Nephron (organoid): Measurements from ENCODE around the gene U2AF2.

Experiments
- H3K27ac Mint-ChIP-seq, 3 experiments: 2 replicates each; pipeline ENCODE4 v1.8.0; 2020; ENCODE audit warnings: mixed read lengths in 3 of 3, mild to moderate bottlenecking in 2 of 3, moderate library complexity in 1 of 3
- H3K27me3 Mint-ChIP-seq: 2 replicates; pipeline ENCODE4 v1.8.0; 2021; ENCODE audit warnings: low read depth, mild to moderate bottlenecking, moderate library complexity, mixed read lengths
- H3K36me3 Mint-ChIP-seq: 2 replicates; pipeline ENCODE4 v1.8.0; 2020; ENCODE audit warnings: low read depth, mixed read lengths
- H3K4me1 Mint-ChIP-seq: 2 replicates; pipeline ENCODE4 v1.8.0; 2020; ENCODE audit warnings: mixed read lengths
- H3K4me3 Mint-ChIP-seq, 3 experiments: 2 replicates each; pipeline ENCODE4 v1.8.0; 2020; ENCODE audit warnings: mild to moderate bottlenecking in 3 of 3, mixed read lengths in 3 of 3, moderate library complexity in 2 of 3
- H3K9me3 Mint-ChIP-seq: 2 replicates; pipeline ENCODE4 v1.8.0; 2020; ENCODE audit warnings: mixed read lengths
- TF ChIP-seq, protein P1 (sequence below), 3 experiments: fragments of 200-600 bp; sonication (generic); IDR thresholded peaks; one replicate each; pipeline ENCODE4 v1.5.0; 2021; ENCODE audit warnings: antibody characterized with exemption in 3 of 3; ENCODE audit not compliant: unreplicated experiment in 3 of 3

Gene U2AF2

DNA sequence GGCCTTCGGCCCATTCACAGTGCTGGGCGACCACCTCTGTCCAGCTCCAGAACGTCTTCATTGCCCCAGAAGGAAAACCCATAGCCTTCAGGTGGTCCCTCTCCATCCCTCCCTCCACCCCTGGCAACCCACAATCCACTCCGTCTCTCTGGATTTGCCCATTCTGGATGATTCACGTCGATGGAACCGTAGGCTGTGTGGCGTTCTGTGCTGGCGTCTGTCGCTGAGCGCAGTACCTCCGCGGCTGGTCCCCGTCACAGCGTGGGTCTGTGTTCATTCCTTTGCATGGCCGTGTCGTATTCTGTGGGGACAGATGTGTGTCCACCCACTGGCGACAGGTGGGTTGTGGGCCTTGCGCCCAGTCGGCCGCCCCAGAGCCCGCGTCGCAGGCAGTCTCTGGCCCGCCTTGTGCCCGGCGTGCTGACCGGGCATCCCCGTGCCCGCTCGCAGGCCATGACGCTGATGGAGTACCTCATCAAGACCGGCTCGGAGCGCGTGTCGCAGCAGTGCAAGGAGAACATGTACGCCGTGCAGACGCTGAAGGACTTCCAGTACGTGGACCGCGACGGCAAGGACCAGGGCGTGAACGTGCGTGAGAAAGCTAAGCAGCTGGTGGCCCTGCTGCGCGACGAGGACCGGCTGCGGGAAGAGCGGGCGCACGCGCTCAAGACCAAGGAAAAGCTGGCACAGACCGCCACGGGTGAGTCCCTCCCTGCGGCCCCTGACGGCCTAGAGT lies 30.3 kb downstream of the U2AF2 start:
- Mint-ChIP-seq H3K4me1 (peaks cover 13% of the 10 kb centered on the region), H3K27ac (peak overlapping the region in 2 of 3 experiments; percentile 95 to 97), H3K36me3 (peaks cover 26% of the 10 kb centered on the region), H3K4me3 (no peak overlapping the region), H3K27me3 (no peaks in the 10 kb centered on the region), H3K9me3 (no peaks in the 10 kb centered on the region)
- TF ChIP-seq, protein P1, sequence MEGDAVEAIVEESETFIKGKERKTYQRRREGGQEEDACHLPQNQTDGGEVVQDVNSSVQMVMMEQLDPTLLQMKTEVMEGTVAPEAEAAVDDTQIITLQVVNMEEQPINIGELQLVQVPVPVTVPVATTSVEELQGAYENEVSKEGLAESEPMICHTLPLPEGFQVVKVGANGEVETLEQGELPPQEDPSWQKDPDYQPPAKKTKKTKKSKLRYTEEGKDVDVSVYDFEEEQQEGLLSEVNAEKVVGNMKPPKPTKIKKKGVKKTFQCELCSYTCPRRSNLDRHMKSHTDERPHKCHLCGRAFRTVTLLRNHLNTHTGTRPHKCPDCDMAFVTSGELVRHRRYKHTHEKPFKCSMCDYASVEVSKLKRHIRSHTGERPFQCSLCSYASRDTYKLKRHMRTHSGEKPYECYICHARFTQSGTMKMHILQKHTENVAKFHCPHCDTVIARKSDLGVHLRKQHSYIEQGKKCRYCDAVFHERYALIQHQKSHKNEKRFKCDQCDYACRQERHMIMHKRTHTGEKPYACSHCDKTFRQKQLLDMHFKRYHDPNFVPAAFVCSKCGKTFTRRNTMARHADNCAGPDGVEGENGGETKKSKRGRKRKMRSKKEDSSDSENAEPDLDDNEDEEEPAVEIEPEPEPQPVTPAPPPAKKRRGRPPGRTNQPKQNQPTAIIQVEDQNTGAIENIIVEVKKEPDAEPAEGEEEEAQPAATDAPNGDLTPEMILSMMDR (IDR thresholded peaks at IDR 0.05; ENCODE audit: unreplicated experiment in 3 of 3), result no peak

DNA sequence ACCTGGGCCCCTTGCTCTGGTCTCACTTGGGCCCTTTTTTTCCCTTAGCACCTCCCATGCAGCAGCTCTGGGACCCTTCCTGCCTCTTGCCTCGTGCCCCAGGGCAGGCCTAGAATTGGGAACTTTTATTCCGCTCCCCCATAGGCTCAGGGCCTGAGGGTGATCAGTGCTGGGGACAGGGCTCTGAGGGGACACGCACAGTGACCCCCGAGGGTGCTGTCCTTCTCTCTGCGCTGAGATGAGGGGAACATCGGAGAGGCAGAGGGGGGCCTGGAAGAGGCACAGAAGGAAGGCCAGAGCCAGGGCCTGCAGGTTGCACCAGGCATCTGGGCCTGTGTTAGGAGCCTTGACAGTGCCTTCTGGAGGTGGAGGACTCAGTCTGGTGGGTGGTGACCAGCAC lies 30.9 kb downstream of the U2AF2 start:
- H3K4me1 Mint-ChIP-seq, result peaks cover 13% of the 10 kb centered on the region
- TF ChIP-seq, protein P1 (IDR thresholded peaks at IDR 0.05; ENCODE audit: unreplicated experiment in 3 of 3), result no peak
- H3K27me3 Mint-ChIP-seq, result no peaks in the 10 kb centered on the region
- peaks cover 26% of the 10 kb centered on the region for H3K36me3 Mint-ChIP-seq
- no peaks in the 10 kb centered on the region for H3K9me3 Mint-ChIP-seq
- H3K27ac Mint-ChIP-seq, result peak overlapping the region in 1 of 3 experiments; percentile 75
- H3K4me3 Mint-ChIP-seq, result no peak overlapping the region

DNA sequence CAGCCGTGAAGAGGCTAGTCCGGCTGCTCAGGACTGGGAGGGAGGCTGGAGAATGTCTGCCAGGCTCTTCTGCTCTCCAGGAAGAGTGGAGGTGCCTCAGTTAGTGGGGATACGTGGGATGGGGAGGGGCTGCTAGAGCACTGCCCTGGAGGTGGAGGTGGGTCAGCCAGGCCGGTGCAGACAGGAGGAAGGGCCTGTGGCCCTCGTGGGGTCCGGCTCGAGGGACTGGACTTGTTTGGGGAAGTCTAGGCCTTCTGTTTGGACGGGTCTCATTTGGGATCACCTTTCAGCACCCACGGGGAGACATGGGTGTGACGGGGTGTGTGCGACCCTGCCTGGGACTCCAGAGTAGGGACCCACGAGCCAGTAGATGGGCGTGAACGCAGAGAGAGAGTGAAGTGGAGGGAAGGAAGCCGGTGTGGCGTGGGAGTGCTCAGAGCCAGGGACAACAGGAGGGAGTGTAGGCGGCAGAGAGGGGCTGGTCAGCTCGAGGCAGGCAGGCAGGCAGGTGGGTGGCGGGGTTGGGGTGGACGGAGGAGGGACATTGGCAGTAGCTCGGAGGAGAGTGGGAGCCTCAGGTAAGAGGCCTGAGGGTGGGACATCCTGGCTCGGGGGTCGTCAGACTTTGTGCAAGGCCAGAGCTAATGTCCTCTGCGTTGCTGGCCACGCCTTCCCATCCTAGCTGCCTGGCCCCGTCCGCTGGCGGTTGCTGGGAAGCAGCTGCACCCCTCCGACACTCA lies 31.6 kb downstream of the U2AF2 start:
- Mint-ChIP-seq H3K36me3 (peaks cover 23% of the 10 kb centered on the region), H3K27ac (peak overlapping the region in 1 of 3 experiments; percentile 75), H3K4me3 (peak overlapping the region in 1 of 3 experiments; percentile 8), H3K27me3 (no peaks in the 10 kb centered on the region), H3K4me1 (peaks cover 13% of the 10 kb centered on the region), H3K9me3 (no peaks in the 10 kb centered on the region)
- TF ChIP-seq, protein P1 (IDR thresholded peaks at IDR 0.05; ENCODE audit: unreplicated experiment in 3 of 3), result no peak

DNA sequence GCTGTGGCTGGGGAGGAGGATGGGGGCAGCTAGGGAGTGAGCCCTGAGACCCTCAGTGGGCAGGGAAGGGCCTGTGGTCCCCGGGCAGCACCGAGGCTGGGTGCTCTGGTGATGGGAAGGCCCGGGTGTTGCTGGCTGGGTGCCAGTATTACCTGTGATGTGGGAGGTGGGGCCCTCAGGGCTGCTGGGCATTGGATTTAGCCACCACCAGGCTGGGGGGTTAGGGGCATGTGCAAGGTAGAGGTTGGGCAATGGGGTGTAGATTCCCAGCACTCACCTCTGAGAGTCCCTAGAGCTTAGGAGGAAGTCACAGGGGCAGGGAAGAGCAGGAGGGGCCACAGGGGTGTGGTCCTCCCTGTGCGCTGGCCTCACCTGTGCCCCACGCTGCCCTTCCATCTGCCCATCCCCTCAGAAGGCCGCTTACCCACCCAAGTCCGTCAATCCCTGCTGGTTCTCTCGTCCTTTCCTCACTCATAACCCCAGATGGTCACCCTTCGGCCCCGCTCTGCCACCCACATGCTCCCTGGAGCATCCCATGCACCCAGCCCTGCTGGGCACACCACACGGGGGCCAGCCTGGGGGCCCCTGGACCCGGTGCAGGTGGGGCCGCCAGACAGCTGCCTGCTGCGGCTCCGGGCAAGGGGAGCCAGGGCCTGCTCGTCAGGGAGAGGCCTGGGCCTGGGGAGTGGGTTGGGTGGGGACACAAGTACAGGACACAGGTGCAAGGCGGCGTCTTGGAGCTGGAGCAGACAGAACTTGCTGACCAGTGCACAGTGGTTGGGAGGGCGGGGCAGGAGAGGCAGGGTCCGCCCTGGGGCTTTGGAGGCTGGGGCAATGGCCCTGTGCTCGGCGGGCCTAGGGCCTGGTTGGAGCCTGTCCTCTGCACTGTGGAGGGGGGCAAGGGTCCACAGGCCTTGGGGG lies 32.7 kb downstream of the U2AF2 start:
- H3K4me3 Mint-ChIP-seq, result no peak overlapping the region
- TF ChIP-seq, protein P1 (IDR thresholded peaks at IDR 0.05; ENCODE audit: unreplicated experiment in 3 of 3), result no peak
- no peaks in the 10 kb centered on the region for H3K27me3 Mint-ChIP-seq
- no peaks in the 10 kb centered on the region for H3K9me3 Mint-ChIP-seq
- peaks cover 13% of the 10 kb centered on the region for H3K4me1 Mint-ChIP-seq
- peaks cover 23% of the 10 kb centered on the region for H3K36me3 Mint-ChIP-seq
- peak overlapping the region in 2 of 3 experiments; percentile 16 to 75 for H3K27ac Mint-ChIP-seq

DNA sequence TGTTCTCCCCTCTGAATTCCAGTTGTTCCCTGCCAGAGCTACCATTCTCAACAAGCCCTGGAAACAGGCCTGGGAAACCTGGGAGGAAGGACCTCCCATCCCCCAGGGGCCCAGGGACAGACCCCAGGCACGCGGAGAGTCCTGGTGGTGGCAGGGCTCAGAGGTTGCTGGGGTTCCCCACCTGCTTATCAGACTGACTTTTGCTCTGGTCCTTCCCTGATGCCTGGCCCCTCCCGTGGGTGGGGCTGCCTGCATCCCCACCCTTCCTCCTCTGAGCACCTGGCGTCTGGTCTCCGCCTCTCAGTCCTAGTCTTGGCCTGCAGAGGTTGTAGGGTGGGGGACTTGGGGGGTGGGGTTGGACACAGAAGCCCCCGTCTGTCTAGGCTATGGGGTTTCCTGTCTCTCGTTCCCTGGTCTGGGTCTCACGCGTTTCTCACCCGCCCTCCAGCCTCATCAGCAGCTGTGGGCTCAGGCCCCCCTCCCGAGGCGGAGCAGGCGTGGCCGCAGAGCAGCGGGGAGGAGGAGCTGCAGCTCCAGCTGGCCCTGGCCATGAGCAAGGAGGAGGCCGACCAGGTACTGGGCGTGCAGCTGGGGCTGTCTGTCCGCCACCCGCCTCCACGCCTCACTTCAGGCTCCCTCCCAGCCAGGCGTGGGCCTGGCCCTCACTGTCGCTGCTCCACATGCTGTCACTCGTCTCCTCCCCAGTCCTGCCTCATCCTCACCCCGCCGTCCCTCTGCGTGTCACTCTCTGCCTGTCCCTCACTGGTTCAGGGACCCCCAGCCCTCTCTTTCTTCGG lies 33.8 kb downstream of the U2AF2 start:
- TF ChIP-seq, protein P1 (IDR thresholded peaks at IDR 0.05; ENCODE audit: unreplicated experiment in 3 of 3), result no peak
- Mint-ChIP-seq H3K27ac (peak overlapping the region; percentile 64 to 98 (median 95)), H3K4me1 (peaks cover 11% of the 10 kb centered on the region), H3K9me3 (no peaks in the 10 kb centered on the region), H3K4me3 (peak overlapping the region in 2 of 3 experiments; percentile 40 to 51), H3K36me3 (peaks cover 25% of the 10 kb centered on the region), H3K27me3 (no peaks in the 10 kb centered on the region)
